GM12878 (cell line): ENCODE measurements around the gene RCE1.

Experiments used
- CHD1 ChIP-seq: IDR thresholded peaks from 2 replicates; pipeline ENCODE4 v1.6.1; 2012; ENCODE audit warnings: low read depth, low read length, improper control_type of control experiment
- CHD4 ChIP-seq: fragments of 200-600 bp; sonication (generic); IDR thresholded peaks from 2 replicates; pipeline ENCODE4 v1.6.1; 2016; ENCODE audit warnings: mild to moderate bottlenecking
- EP300 ChIP-seq, 2 experiments: fragments of 150-350 bp in 1 of 2; IDR thresholded peaks; 2 replicates each; pipeline ENCODE4 v1.6.1; 2011 to 2012; ENCODE audit warnings: low read depth in 2 of 2, low read length in 2 of 2, borderline replicate concordance in 1 of 2, improper control_type of control experiment in 1 of 2, inconsistent platforms in 1 of 2; ENCODE audit not compliant: control insufficient read depth in 1 of 2
- FOS ChIP-seq: IDR thresholded peaks from 3 replicates; pipeline ENCODE4 v1.6.1; 2011; ENCODE audit warnings: borderline replicate concordance; ENCODE audit not compliant: insufficient read length; ENCODE audit errors: extremely low read depth
- GATAD2B ChIP-seq: fragments of 450-650 bp; conservative IDR thresholded peaks from 2 replicates; pipeline ENCODE4 v1.6.1; 2017; ENCODE audit warnings: low read depth, mild to moderate bottlenecking, moderate library complexity
- ZNF274 ChIP-seq: IDR thresholded peaks from one replicate; pipeline ENCODE4 v1.8.0; 2011; ENCODE audit not compliant: insufficient read length, insufficient read depth
- TF ChIP-seq, protein P1 (sequence below), 3 experiments: IDR thresholded peaks in 2 of 3; conservative IDR thresholded peaks in 1 of 3; 2 replicates each; pipeline ENCODE4 v1.5.1; 2011; ENCODE audit warnings: low read depth in 3 of 3, low read length in 3 of 3, mild to moderate bottlenecking in 3 of 3, control low read depth in 2 of 3, moderate library complexity in 2 of 3, inconsistent platforms in 1 of 3, mixed read lengths in 1 of 3; ENCODE audit not compliant: control insufficient read depth in 2 of 3, insufficient read depth in 1 of 3; ENCODE audit errors: extremely low read depth in 1 of 3
- TF ChIP-seq, protein P2 (sequence below): fragments of 450-650 bp; IDR thresholded peaks from 2 replicates; pipeline ENCODE4 v1.6.1; 2017; ENCODE audit warnings: antibody characterized with exemption, mild to moderate bottlenecking, moderate library complexity
- TF ChIP-seq, protein P3 (sequence below): IDR thresholded peaks from 2 replicates; pipeline ENCODE4 v1.6.1; 2011; ENCODE audit warnings: low read depth, mild to moderate bottlenecking, low read length, moderate library complexity, borderline replicate concordance; ENCODE audit errors: extremely low read depth

DNA sequence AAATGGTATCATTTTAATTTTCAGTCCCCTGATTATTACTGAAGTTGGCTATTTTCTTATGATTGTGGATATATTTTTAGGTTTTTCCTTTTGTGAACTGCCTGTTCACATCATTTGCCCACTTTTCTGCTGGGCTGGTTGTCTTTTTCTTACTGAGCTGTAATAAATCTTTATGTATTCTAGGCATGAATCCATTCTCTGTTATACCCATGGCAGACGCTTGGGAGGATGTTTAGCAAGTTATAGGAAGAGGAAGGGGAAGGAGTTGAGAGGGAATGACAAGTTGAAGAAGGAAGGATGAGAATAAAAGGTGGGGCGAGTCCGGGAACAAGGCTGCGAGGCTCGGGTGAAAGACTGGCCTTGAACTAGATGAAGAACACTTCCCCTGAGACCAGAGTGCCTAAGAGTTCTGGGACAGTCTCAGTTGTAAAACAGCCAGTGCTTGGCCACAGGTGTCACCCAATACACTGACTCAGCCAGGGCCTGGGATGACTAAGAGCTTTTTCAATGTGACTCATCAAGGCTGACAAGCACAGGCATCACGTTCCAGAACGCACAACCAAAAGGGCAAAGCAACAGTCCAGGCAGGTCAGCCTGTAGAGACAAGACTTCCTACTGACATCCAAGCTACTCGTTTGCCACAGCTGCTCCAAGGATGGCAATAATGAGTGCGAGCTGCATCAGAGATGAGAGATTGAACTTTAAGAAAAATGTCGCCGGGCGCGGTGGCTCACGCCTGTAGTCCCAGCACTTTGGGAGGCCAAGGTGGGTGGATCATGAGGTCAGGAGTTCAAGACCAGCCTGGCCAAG lies 48.8 kb downstream of the RCE1 start:
- TF ChIP-seq, protein P1, sequence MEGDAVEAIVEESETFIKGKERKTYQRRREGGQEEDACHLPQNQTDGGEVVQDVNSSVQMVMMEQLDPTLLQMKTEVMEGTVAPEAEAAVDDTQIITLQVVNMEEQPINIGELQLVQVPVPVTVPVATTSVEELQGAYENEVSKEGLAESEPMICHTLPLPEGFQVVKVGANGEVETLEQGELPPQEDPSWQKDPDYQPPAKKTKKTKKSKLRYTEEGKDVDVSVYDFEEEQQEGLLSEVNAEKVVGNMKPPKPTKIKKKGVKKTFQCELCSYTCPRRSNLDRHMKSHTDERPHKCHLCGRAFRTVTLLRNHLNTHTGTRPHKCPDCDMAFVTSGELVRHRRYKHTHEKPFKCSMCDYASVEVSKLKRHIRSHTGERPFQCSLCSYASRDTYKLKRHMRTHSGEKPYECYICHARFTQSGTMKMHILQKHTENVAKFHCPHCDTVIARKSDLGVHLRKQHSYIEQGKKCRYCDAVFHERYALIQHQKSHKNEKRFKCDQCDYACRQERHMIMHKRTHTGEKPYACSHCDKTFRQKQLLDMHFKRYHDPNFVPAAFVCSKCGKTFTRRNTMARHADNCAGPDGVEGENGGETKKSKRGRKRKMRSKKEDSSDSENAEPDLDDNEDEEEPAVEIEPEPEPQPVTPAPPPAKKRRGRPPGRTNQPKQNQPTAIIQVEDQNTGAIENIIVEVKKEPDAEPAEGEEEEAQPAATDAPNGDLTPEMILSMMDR (IDR thresholded peaks at IDR 0.05 in 2 of 3, conservative IDR thresholded peaks at IDR 0.05 in 1 of 3; ENCODE audit: control insufficient read depth in 2 of 3, extremely low read depth in 1 of 3, insufficient read depth in 1 of 3, low read depth in 3 of 3, low read length in 3 of 3), result 0 out of 6 replicates have a peak, but pooled peaks of 1 of the 3 experiments have one; percentile 8
- TF ChIP-seq FOS (no peak), CHD4 (no peak), EP300 (IDR thresholded peaks at IDR 0.05; ENCODE audit: borderline replicate concordance in 1 of 2, control insufficient read depth in 1 of 2, low read depth in 2 of 2, low read length in 2 of 2) (peak; percentile 68 to 73; a peak in 2 of 4 replicates), ZNF274 (no peak), GATAD2B (no peak), CHD1 (no peak)
- TF ChIP-seq, protein P2, sequence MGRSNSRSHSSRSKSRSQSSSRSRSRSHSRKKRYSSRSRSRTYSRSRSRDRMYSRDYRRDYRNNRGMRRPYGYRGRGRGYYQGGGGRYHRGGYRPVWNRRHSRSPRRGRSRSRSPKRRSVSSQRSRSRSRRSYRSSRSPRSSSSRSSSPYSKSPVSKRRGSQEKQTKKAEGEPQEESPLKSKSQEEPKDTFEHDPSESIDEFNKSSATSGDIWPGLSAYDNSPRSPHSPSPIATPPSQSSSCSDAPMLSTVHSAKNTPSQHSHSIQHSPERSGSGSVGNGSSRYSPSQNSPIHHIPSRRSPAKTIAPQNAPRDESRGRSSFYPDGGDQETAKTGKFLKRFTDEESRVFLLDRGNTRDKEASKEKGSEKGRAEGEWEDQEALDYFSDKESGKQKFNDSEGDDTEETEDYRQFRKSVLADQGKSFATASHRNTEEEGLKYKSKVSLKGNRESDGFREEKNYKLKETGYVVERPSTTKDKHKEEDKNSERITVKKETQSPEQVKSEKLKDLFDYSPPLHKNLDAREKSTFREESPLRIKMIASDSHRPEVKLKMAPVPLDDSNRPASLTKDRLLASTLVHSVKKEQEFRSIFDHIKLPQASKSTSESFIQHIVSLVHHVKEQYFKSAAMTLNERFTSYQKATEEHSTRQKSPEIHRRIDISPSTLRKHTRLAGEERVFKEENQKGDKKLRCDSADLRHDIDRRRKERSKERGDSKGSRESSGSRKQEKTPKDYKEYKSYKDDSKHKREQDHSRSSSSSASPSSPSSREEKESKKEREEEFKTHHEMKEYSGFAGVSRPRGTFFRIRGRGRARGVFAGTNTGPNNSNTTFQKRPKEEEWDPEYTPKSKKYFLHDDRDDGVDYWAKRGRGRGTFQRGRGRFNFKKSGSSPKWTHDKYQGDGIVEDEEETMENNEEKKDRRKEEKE, result no peak
- TF ChIP-seq, protein P3, sequence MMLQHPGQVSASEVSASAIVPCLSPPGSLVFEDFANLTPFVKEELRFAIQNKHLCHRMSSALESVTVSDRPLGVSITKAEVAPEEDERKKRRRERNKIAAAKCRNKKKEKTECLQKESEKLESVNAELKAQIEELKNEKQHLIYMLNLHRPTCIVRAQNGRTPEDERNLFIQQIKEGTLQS, result no peak
